ENCODE measurements around the gene COL27A1.

COL27A1 gene

DNA sequence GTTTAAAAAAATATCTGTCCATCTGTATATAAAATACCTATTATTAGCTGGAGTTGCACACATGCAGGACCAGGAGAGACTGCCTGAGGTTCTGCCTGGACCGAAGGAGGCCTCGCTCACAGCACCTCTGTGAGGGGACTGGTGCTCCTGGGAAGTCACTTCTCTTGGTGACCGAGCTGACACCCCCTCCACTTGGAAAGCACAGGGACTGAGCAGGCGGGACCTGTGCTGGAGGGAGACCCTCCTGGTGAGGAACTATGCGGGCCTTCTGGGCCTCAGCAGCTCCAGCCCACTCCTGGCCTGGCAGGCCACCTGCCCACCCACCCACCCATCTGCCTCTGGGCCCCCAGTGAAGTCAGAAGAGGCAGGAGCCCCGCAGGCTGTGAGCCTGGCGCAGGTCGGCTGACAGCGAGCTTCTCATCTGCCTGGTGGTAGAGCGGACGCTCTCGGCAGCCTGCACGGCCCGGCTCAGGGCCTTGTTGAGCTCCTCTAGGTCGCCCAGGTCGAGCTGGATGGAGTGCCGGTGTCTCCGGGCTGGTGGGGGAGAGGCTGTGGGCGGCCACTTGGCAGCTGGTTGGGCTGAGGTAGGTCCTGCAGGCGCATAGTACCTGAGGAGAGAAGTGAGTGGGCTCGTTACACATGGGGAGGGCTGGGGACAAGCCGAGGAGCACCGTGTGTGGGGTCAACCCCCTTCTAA lies 181.5 kb downstream of the COL27A1 start:
- no peak for DNase-seq (ENCODE audit: low spot score in 2 of 2)
- in situ Hi-C loops (cut with MboI; ENCODE audit: low sequenced_read_pairs) = no loop called here
- Histone ChIP-seq H3K36me3 (replicated peaks) (no peaks in the 10 kb centered on the region; the same call in 1 of the 2 replicates), H3K4me3 (no peak overlapping the region), H3K4me1 (no peaks in the 10 kb centered on the region), H3K27me3 (ENCODE audit: low read depth) (no peaks in the 10 kb centered on the region), H3K9me3 (no peaks in the 10 kb centered on the region)

DNA sequence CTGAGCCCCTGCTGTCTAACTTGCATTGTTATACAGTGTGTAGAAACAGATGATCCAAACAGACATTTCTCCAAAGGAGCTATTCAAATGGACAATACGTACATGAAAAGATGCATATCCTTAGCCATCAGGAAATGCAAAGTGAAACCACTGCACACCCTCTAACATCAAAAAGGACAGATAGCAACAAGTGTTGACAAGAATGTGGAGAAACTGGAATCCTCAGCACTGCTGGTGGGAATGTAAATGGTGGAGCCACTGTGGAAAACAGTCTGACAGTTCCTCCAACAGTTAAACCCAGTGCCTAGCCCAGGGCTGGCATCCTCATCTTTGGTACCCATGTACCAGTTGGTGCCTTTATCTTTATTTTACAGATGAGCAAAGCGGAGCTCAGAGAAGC lies 182.8 kb downstream of the COL27A1 start:
- no peak for DNase-seq (ENCODE audit: low spot score in 2 of 2)
- H3K27me3 ChIP-seq (ENCODE audit: low read depth) = no peaks in the 10 kb centered on the region
- in situ Hi-C loops (cut with MboI; ENCODE audit: low sequenced_read_pairs) = no loop called here
- H3K4me1 ChIP-seq = no peaks in the 10 kb centered on the region
- H3K9me3 ChIP-seq = no peaks in the 10 kb centered on the region
- no peak overlapping the region for H3K4me3 ChIP-seq
- no peaks in the 10 kb centered on the region; the same call in 1 of the 2 replicates for H3K36me3 ChIP-seq (replicated peaks)

DNA sequence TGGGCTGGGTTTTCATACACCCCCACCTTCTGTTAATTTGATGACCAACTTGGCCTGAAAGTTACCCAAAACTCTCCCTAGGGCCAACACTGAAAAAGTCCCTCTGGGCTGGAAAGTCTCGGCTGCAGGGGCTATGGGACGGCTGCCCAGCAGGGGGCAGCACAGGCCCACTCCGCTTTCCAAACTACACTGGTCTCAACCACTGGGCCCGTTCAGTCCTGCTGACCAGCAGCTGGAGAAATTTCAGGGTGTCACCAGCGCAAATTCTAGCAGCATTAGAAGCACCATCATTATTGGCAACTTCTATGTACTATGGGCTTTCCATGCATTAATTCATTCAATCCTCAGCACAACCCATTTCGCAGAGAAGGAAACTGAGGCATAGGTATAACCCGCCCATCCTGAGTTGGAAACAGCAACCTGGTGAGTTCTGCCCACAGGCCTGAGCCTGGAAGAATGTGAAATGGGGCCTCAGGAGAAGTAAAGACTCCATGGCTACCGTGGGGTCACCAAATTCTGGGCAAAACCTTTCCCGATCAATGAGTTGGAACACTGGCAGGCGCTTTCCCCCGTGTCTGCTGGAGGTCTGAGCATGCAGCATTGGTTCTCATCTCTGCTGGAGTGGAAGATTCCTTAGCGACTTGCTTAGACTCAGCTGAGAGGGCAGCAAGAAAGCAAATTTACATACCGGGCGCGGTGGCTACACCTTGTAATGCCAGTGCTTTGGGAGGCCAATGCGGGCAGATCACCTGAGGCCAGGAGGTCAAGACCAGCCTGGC lies 184.0 kb downstream of the COL27A1 start:
- H3K36me3 ChIP-seq (replicated peaks) = no peaks in the 10 kb centered on the region; the same call in 1 of the 2 replicates
- DNase-seq (ENCODE audit: low spot score in 2 of 2) = peak; percentile 24 to 76

DNA sequence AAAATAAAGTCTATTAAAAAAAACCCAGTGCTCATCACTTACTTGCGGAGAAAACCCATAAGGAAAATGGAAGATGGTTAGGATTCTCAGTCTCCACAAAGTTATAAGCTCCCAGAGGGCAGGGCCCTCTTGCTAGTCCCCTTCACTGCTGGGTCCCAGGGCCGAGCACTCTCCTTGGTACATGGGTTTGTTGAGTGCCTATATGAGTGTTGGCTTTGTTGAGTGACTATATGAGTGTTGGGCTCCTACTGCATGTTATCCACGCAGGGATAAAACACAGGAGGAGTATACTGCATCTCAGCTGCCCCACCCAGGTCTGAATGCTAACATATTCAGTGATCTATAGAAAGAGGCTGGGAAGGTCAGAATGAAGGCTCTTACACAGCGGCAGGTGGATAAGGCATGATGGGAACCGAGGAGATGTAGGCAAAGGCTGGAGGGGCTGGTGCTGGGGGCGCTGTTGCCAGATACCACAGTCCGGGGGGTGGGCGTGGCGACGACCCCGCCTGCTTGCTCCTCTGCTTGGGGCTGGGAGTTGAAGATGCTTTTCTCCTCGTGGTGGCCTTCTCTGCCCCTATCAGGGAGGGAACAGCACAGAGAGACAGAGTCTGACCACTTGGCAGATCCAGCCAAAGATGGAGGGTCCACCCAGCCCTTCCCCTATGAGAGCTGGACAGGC lies 186.0 kb downstream of the COL27A1 start:
- Histone ChIP-seq H3K9me3 (no peaks in the 10 kb centered on the region), H3K4me3 (no peak overlapping the region), H3K4me1 (no peaks in the 10 kb centered on the region), H3K36me3 (replicated peaks) (peaks cover 7% of the 10 kb centered on the region), H3K27me3 (ENCODE audit: low read depth) (no peaks in the 10 kb centered on the region)
- in situ Hi-C loops (cut with MboI; ENCODE audit: low sequenced_read_pairs) = no loop called here
- DNase-seq (ENCODE audit: low spot score in 2 of 2) = no peak

More for the DNA sequence above, 184.0 kb downstream of the COL27A1 start:
- in situ Hi-C loops (cut with MboI; ENCODE audit: low sequenced_read_pairs) = no loop called here
- Histone ChIP-seq H3K4me1 (no peaks in the 10 kb centered on the region), H3K9me3 (no peaks in the 10 kb centered on the region), H3K4me3 (no peak overlapping the region), H3K27me3 (ENCODE audit: low read depth) (no peaks in the 10 kb centered on the region)

DNA sequence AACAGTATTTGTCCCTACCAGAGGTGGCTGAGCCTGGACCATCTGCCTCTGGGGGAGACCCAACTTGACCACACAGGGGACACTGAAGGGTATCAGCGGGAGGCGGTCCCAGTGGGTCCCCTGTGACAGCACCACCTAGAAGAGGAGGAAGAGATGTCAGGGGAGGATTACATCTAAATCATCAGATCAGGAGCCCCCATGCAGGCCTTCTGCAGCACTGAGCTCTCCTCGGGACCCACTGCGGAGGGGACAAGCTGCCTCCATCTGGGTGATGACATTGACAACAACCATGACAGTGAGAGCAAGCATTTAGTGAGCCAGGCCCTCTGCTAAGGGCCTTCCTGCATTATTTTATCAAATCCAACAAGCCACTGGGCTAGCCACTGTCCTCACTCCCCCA lies 186.7 kb downstream of the COL27A1 start:
- no peaks in the 10 kb centered on the region for H3K27me3 ChIP-seq (ENCODE audit: low read depth)
- H3K36me3 ChIP-seq (replicated peaks) = peaks cover 14% of the 10 kb centered on the region
- no peaks in the 10 kb centered on the region for H3K4me1 ChIP-seq
- no peak for DNase-seq (ENCODE audit: low spot score in 2 of 2)
- in situ Hi-C loops (cut with MboI; ENCODE audit: low sequenced_read_pairs) = no loop called here
- H3K4me3 ChIP-seq = no peak overlapping the region
- H3K9me3 ChIP-seq = no peaks in the 10 kb centered on the region

DNA sequence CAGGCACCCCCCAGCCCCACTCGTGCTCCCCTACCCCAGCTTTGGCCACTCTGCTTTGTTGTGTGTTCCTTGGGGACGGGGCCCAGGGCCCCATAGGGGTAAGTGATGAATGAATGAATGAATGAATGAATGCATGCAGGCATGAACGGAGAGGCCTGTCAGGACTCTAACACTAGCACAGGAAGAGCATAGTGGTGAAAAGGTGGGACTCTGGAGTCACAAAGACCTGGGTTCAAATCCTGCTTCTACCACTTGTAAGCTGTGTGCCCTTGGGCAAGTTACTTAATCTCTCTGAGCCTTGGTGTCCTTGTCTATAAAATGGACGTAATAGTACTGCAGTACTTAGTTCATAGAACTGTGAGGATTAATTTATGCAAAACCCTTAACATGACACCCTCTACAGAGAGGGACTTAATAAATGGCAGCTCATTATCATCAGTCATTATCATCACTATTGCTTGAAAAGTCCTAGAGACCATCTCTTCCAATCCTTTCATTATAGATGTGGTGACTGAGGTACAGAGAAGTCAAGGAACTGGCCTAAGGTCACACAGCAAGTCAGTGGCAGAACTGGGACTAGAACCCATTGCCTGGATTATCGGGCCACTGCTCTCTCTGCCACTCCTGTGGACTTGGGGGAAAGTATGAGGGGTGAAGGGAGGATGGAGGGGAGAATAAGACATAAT lies 187.6 kb downstream of the COL27A1 start:
- Histone ChIP-seq H3K36me3 (replicated peaks) (peaks cover 14% of the 10 kb centered on the region), H3K27me3 (ENCODE audit: low read depth) (no peaks in the 10 kb centered on the region), H3K4me1 (no peaks in the 10 kb centered on the region), H3K4me3 (no peak overlapping the region), H3K9me3 (no peaks in the 10 kb centered on the region)
- in situ Hi-C loops (cut with MboI; ENCODE audit: low sequenced_read_pairs) = no loop called here
- DNase-seq (ENCODE audit: low spot score in 2 of 2) = no peak

DNA sequence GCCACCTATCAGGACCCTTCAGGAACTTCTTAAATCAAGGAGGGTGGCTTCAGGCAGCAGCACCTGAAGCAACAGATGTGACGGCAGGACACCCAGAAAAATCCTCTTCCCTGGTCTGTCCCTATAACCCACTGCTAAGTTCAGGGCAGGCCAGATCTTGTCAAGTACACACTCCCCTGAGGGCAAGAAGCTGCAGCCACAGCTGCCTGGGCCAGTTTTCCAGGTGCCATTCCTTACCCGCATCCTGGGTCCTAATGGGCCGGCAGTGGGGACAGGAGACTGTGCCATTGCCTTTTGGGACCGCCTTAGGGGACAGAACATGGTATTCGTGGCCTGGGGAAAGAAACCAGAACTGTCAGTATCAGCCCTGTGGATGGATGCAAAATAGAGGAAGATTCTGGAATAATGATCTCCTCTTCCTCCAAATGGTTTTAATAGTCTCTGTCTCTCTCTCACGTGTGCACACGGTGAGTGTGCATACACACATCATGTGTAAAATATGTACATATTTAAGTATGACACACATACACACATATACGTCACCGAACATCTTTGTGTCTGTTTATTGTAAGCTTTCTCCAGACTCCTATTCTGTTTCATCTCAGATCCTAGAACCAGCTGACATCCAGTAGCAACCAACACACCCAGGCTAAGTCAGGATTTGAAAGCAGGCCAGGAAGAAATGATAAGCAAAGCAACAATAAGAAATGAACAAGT lies 188.3 kb downstream of the COL27A1 start:
- Histone ChIP-seq H3K4me1 (no peaks in the 10 kb centered on the region), H3K27me3 (ENCODE audit: low read depth) (no peaks in the 10 kb centered on the region), H3K4me3 (no peak overlapping the region), H3K9me3 (no peaks in the 10 kb centered on the region), H3K36me3 (replicated peaks) (peaks cover 20% of the 10 kb centered on the region)
- no peak for DNase-seq (ENCODE audit: low spot score in 2 of 2)
- in situ Hi-C loops (cut with MboI; ENCODE audit: low sequenced_read_pairs) = no loop called here

DNA sequence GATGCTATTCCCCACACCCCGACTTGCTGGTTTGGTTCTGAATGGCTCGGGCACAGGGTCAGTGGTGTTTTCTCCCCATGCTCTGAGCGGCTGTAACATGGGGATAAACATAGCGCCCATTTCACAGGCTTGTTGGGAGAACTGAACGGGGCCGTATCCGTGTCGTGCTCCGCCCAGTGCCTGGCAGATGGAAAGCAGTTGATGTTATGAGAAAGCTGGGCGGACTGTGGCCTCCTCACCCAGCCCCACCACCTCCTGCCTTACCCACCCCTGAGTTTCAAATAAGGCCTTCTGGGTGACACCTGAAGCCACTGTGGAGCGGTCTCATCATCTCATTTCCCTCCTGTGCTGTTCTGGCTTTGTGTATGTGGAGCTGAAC lies 188.8 kb downstream of the COL27A1 start:
- H3K4me1 ChIP-seq = peaks cover 2% of the 10 kb centered on the region
- H3K27me3 ChIP-seq (ENCODE audit: low read depth) = no peaks in the 10 kb centered on the region
- H3K36me3 ChIP-seq (replicated peaks) = peaks cover 21% of the 10 kb centered on the region
- no peak for DNase-seq (ENCODE audit: low spot score in 2 of 2)
- in situ Hi-C loops (cut with MboI; ENCODE audit: low sequenced_read_pairs) = no loop called here
- H3K4me3 ChIP-seq = no peak overlapping the region
- H3K9me3 ChIP-seq = no peaks in the 10 kb centered on the region

DNA sequence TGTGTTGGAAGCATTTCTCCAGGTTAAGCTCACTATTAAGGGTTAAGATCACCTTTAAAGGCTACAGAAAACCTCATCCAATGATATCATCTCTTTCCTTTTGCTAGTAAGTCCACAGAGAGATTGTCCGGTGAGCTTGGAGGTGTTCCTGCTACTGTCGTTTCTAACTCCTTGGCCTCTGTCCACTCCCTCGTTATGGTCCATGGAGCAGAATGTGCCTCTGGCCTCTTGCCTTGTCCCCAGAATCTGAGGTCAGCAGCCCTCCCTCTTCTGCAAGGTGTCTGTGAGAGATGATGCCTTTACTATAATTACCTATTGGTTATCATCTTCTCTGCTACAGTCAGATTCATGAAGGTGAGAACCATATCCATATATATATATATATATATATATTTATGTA lies 189.4 kb downstream of the COL27A1 start:
- H3K4me3 ChIP-seq = no peak overlapping the region
- H3K36me3 ChIP-seq (replicated peaks) = peaks cover 21% of the 10 kb centered on the region
- no peaks in the 10 kb centered on the region for H3K9me3 ChIP-seq
- in situ Hi-C loops (cut with MboI; ENCODE audit: low sequenced_read_pairs) = no loop called here
- DNase-seq (ENCODE audit: low spot score in 2 of 2) = no peak
- H3K4me1 ChIP-seq = peaks cover 4% of the 10 kb centered on the region
- no peaks in the 10 kb centered on the region for H3K27me3 ChIP-seq (ENCODE audit: low read depth)

DNA sequence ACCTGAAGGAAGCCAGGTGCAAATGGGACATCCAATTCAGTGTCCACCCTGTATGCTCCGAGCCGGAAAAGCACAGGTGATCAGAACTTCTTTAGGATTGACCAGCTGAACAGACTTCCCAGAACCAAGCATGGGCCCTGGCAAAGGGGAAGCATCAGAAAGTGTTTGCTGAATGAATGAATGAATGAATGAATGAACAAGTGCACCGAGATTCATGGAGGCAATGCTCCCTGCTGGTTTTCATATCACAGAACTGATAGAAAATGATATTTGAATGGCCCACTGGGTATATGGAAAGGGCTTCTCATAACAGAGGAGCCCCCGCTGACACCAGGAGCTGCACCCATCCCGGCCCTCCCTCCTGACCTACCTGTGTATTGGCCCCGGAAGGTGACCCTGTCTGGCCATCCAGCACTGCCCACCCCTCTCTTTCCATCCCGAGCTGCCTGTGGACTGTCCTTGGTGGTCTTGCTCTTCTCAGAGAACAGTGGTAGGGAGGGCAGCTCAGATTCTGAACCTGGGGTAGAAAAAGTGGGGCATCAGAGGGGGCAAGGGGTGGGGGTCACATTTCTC lies 190.2 kb downstream of the COL27A1 start:
- in situ Hi-C loops (cut with MboI; ENCODE audit: low sequenced_read_pairs) = no loop called here
- Histone ChIP-seq H3K4me1 (peaks cover 4% of the 10 kb centered on the region), H3K27me3 (ENCODE audit: low read depth) (no peaks in the 10 kb centered on the region), H3K36me3 (replicated peaks) (peaks cover 24% of the 10 kb centered on the region), H3K9me3 (no peaks in the 10 kb centered on the region), H3K4me3 (no peak overlapping the region)
- DNase-seq (ENCODE audit: low spot score in 2 of 2) = no peak

DNA sequence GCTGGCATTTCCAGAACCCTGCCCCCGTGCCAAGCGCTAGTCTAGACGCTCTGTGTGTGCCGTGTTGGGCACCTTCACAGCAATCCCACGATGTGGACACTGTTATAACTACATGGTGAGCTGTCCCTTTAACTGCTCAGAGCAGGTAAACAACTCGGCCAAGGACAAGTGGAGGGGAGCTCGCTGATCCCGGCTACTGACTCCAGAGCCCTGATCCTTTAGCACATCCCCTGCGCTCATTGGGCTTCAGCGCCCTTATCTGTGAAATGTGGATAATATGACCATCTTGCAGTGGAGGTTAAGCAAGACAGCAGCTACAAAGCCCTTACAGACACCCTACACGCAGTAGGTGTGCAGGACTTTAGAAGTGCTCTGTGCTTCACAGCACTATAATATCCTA lies 190.8 kb downstream of the COL27A1 start:
- Histone ChIP-seq H3K4me1 (peaks cover 4% of the 10 kb centered on the region), H3K4me3 (no peak overlapping the region), H3K9me3 (no peaks in the 10 kb centered on the region), H3K36me3 (replicated peaks) (peaks cover 24% of the 10 kb centered on the region), H3K27me3 (ENCODE audit: low read depth) (no peaks in the 10 kb centered on the region)
- in situ Hi-C loops (cut with MboI; ENCODE audit: low sequenced_read_pairs) = no loop called here
- DNase-seq (ENCODE audit: low spot score in 2 of 2) = no peak

DNA sequence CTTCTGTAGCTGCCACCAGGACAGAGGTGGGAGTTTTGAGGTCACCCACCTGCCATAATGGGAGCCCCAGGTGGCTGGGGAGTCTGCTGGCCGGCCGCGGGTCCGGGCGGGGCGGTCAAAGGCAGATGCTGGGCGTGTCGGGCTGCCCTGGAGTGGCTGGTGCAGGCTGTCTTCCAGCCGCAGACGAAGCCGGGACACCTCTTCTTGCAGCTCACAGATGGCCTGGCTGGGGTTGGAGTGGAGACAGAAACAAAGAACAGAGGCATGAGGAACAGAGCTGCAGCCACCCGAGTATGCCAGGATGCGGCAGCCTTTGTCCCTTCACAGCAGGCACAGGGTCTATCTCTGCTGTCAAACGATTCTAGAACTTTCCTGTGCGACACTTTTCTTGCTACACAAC lies 192.3 kb downstream of the COL27A1 start:
- no peak overlapping the region for H3K4me3 ChIP-seq
- H3K36me3 ChIP-seq (replicated peaks) = peaks cover 24% of the 10 kb centered on the region
- H3K27me3 ChIP-seq (ENCODE audit: low read depth) = no peaks in the 10 kb centered on the region
- no peaks in the 10 kb centered on the region for H3K9me3 ChIP-seq
- in situ Hi-C loops (cut with MboI; ENCODE audit: low sequenced_read_pairs) = no loop called here
- peaks cover 4% of the 10 kb centered on the region for H3K4me1 ChIP-seq
- DNase-seq (ENCODE audit: low spot score in 2 of 2) = no peak

All from HAP-1 (cell line).